Measurements from ENCODE around the gene CD300C. TPM values are rescaled to one million over a fixed set of nuclear protein-coding genes. Genes with fewer than 3 reads are reported as not detected.
"Not testable (repeated sequence)": the region's sequence is repeated elsewhere in the genome, so short reads cannot be mapped to it uniquely, and the experiment has no call there.

CD300C gene
- total RNA-seq, 4 donors from 2014 or later = 0.54 to 2.3 TPM; not detected in 2

DNA sequence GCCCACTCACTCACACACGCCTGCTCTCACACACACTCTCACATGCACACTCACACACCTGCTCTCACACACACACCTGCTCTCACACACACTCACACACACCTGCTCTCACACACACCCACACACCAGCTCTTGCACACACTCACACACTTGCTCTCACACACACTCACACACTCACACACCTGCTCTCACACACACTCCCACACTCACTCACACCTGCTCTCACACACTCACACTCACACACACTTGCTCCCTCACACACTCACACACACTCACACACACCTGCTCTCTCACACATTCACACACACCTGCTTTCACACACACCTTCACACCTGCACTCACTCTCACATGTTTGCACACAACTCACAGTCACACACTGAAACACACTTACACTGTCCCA, 17.4 kb upstream of the CD300C start:
- Histone ChIP-seq H3K27ac (no peak overlapping the region), H3K4me3 (no peak overlapping the region), H3K9me3 (no peaks in the 10 kb centered on the region), H3K4me1 (no peaks in the 10 kb centered on the region), H3K27me3 (peaks cover 37% of the 10 kb centered on the region), H3K36me3 (no peaks in the 10 kb centered on the region)
- no peak for ATAC-seq
- 94% methylated on average over 1 of the region's 1 CpG; no CpG with 5 or more reads in 1 of the 2 donors for WGBS, 2 donors (ENCODE audit: low coverage in 1 of 2)
- TF ChIP-seq EP300 (IDR thresholded peaks at IDR 0.05) (no peak), POLR2AphosphoS5 (IDR thresholded peaks at IDR 0.05) (no peak)

DNA sequence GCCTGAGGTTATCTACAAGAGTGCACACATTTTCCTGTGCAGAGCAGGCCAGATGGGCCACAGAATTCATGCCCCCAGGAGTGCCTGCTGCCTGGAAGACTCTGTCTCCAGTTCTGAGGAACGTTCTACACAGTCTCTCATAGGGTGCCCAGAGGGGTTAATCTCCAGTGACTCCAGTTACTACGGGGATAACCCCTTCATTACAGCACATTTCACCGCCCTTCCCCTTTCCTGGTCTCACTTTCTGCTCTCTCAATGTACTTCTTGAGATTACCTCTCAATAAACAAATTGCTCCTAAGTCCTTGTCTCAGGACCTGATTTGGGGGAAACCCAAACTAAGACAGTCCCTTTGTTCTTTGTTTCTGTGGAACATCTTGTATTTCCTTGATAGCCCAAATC, 15.7 kb upstream of the CD300C start:
- Histone ChIP-seq H3K27ac (no peak overlapping the region), H3K4me3 (no peak overlapping the region), H3K27me3 (peaks cover 37% of the 10 kb centered on the region), H3K9me3 (no peaks in the 10 kb centered on the region), H3K4me1 (no peaks in the 10 kb centered on the region), H3K36me3 (no peaks in the 10 kb centered on the region)
- ATAC-seq = no peak
- 54 to 60% methylated on average over 3 of the region's 3 CpGs for WGBS, 2 donors (ENCODE audit: low coverage in 1 of 2)
- TF ChIP-seq, protein P1, sequence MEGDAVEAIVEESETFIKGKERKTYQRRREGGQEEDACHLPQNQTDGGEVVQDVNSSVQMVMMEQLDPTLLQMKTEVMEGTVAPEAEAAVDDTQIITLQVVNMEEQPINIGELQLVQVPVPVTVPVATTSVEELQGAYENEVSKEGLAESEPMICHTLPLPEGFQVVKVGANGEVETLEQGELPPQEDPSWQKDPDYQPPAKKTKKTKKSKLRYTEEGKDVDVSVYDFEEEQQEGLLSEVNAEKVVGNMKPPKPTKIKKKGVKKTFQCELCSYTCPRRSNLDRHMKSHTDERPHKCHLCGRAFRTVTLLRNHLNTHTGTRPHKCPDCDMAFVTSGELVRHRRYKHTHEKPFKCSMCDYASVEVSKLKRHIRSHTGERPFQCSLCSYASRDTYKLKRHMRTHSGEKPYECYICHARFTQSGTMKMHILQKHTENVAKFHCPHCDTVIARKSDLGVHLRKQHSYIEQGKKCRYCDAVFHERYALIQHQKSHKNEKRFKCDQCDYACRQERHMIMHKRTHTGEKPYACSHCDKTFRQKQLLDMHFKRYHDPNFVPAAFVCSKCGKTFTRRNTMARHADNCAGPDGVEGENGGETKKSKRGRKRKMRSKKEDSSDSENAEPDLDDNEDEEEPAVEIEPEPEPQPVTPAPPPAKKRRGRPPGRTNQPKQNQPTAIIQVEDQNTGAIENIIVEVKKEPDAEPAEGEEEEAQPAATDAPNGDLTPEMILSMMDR (IDR thresholded peaks at IDR 0.05) = no peak

- 57 to 83% methylated on average over 5 of the region's 6 CpGs for WGBS, 2 donors (ENCODE audit: low coverage in 1 of 2)
- Histone ChIP-seq H3K4me3 (no peak overlapping the region), H3K27ac (no peak overlapping the region), H3K9me3 (no peaks in the 10 kb centered on the region), H3K27me3 (peaks cover 19% of the 10 kb centered on the region), H3K36me3 (no peaks in the 10 kb centered on the region), H3K4me1 (no peaks in the 10 kb centered on the region)
- no peak for ATAC-seq
- no peak for TF ChIP-seq EP300 (IDR thresholded peaks at IDR 0.05)
- TF ChIP-seq, protein P1 (IDR thresholded peaks at IDR 0.05) = no peak
- no peak for TF ChIP-seq POLR2AphosphoS5 (IDR thresholded peaks at IDR 0.05)
- TF ChIP-seq POLR2A (IDR thresholded peaks at IDR 0.05) = no peak
Measured at GRCh38 chr17:74558882-74559519, 13.1 kb upstream of the CD300C start.

GRCh38 chr17:74558402-74558801, 12.5 kb upstream of the CD300C start:
- not testable (repeated sequence) for H3K9me3 ChIP-seq, H3K27ac ChIP-seq, H3K36me3 ChIP-seq, H3K4me1 ChIP-seq, ATAC-seq, H3K4me3 ChIP-seq
- WGBS, 2 donors (ENCODE audit: low coverage in 1 of 2) = 61 to 73% methylated on average over 3 to 4 of the region's 4 CpGs
- H3K27me3 ChIP-seq = peaks cover 13% of the 10 kb centered on the region

GRCh38 chr17:74555427-74555940, 9.6 kb upstream of the CD300C start:
- TF ChIP-seq POLR2AphosphoS5 (IDR thresholded peaks at IDR 0.05) (no peak), POLR2A (IDR thresholded peaks at IDR 0.05) (no peak), EP300 (IDR thresholded peaks at IDR 0.05) (no peak)
- TF ChIP-seq, protein P1 (IDR thresholded peaks at IDR 0.05) = no peak
- no peak for ATAC-seq
- H3K36me3 ChIP-seq = no peaks in the 10 kb centered on the region
- no peaks in the 10 kb centered on the region for H3K9me3 ChIP-seq
- H3K27ac ChIP-seq = no peak overlapping the region
- WGBS, 2 donors (ENCODE audit: low coverage in 1 of 2) = 70 to 93% methylated on average over 5 to 6 of the region's 7 CpGs
- H3K4me3 ChIP-seq = no peak overlapping the region
- no peaks in the 10 kb centered on the region for H3K4me1 ChIP-seq
- peaks cover 5% of the 10 kb centered on the region for H3K27me3 ChIP-seq

DNA sequence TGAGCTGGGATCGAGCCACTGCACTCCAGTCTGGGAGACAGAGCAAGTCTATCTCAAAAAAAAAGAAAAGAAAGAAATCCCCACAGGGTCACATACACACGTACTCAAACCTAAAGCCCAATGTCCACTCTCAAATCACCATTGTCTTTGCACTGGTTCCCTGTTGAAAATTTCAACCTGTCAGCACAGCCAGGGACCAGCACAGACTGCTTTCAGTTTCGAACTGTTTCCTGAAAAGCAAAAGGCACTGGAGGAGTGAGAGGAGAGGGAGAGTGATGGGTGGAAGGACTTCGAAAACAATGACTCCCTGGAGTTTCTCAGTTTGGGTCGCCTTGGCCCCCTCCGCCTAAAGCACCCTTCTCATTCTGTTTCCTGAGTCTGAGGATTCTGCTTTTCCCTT, 9.0 kb upstream of the CD300C start:
- H3K36me3 ChIP-seq = no peaks in the 10 kb centered on the region
- no peak for TF ChIP-seq POLR2A (IDR thresholded peaks at IDR 0.05)
- no peak for TF ChIP-seq EP300 (IDR thresholded peaks at IDR 0.05)
- TF ChIP-seq, protein P1 (IDR thresholded peaks at IDR 0.05) = no peak
- no peak for TF ChIP-seq POLR2AphosphoS5 (IDR thresholded peaks at IDR 0.05)
- no peaks in the 10 kb centered on the region for H3K4me1 ChIP-seq
- peaks cover 11% of the 10 kb centered on the region for H3K27me3 ChIP-seq
- no peaks in the 10 kb centered on the region for H3K9me3 ChIP-seq
- WGBS, 2 donors (ENCODE audit: low coverage in 1 of 2) = 61 to 69% methylated on average over 2 to 6 of the region's 6 CpGs
- no peak for ATAC-seq
- no peak overlapping the region for H3K4me3 ChIP-seq
- H3K27ac ChIP-seq = no peak overlapping the region
